GM19328 (cell line): ENCODE measurements around the gene TAS2R40.

ENCODE experiments used
- ATAC-seq: cut with Tn5 transposase; IDR thresholded peaks from one replicate; pipeline ENCODE4 v1.9.1; 2021; ENCODE audit warnings: mild to moderate bottlenecking, moderate library complexity; ENCODE audit not compliant: unreplicated experiment

TAS2R40 gene

GRCh38 chr7:143222782-143223181 lies 945 bp downstream of the TAS2R40 start:
- no peak for ATAC-seq

GRCh38 chr7:143223784-143224183 lies 1.9 kb downstream of the TAS2R40 start:
- no peak for ATAC-seq

DNA sequence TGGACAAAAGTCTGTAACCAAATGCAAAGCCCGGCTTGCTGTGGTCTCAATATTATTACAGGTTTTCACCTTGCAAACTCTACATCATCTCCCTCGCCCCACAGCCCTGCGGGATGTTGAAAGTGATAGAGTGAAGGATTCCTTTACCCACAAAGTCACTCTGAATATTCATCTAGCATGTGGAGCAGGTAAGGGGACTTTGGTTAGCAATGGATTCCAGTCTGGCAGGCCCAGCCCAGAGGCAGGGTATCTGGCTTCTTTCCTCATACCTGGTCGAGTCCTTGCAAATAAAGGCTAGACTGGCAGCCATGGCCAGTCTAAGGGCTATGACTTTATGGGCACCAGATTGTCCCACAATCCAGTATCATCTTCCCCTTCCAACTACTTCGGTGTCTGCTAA lies 3.2 kb downstream of the TAS2R40 start:
- ATAC-seq, result no peak

- no peak for ATAC-seq
These were observed 6.0 kb downstream of the TAS2R40 start for GRCh38 chr7:143227806-143228205.

DNA sequence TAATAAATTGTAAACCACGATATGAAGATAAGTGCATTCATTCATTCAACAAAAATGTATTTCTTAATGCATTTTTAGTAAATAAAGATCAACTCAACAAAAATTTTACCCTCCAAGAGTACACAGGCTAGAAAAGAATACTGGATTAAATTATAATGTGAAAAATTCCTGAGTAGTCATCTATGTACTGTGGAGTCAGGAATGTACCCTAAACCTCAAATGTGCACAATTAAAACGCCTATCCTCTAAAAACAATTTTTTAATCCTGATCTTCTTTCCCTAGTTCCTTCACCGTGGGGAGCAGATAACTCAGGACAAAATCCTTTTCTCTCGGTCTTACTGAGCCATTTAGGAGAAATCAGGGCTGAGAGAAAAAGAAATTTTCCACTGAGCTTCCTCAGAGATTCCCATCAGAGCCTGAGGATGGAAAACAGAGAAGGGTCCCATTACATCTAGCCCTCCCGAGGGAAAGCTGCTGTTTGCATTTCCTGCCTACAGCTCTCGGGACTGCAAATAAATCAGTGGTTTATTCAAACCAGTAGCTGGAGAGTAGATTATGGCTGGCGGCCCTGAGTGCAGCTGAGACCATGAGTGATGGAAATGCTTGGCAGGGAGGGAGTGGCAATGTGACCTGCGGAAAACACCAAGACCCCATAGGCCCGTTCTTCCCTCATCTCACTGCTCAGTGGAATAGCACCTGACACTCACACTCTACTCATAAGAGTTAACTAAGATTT lies 7.4 kb downstream of the TAS2R40 start:
- no peak for ATAC-seq

DNA sequence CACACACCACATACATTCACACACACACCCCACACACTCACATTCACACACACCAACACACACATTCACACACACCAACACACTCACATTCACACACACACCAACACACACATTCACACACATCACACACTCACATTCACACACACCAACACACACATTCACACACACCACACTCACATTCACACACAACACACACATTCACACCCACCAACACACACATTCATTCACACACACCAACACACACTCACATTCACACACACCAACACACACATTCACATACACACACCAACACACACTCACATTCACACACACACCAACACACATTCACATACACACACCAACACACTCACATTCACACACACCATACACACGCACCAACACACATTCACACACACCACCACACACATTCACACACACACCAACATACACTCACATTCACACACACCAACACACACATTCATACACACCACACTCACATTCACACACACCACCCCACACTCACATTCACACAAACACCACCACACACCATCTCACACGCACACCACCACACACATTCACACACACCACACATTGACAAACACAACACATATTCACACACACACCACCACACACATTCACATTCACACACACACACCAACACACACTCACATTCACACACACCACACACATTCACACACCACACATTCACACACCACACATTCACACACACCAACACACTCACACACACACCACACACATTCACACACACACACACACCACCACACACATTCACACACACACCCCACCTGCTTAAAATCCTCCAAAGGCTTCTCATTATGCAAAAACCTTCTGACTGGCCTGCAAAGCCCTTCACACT lies 9.0 kb downstream of the TAS2R40 start:
- ATAC-seq, result no peak

DNA sequence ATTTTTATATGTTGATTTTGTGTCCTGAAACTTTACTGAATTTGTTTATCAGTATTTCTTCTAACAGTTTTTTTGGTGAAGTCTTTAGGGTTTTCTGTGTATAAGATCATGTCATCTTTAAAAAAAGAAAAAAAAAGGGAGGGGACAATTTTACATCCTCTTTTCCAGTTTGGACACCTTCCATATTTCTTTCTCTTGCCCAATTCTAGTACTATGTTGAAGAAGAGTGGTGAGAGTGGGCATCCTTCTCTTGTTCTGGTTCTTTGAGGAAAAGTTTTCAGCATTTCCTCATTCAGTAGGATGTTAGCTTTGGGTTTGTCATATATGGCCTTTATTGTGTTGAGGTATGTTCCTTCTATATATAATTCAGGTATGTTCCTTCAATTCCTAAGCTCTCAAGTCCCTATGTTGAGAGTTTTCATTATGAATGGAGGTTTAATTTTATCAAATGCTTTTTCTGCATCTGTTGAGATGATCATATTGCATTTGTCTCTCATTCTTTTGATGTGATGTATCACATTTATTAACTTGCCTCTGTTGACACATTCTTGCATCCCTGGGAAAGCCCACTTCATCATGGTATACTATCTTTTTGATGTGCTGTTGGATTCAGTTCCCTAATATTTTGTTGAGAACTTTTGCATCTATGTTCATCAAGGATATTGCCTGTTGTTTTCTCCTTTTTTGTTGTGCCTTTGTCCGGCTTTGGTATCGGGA lies 12.1 kb downstream of the TAS2R40 start:
- ATAC-seq, result no peak

- ATAC-seq, result no peak
These were observed 12.7 kb downstream of the TAS2R40 start for GRCh38 chr7:143234533-143234875.

DNA sequence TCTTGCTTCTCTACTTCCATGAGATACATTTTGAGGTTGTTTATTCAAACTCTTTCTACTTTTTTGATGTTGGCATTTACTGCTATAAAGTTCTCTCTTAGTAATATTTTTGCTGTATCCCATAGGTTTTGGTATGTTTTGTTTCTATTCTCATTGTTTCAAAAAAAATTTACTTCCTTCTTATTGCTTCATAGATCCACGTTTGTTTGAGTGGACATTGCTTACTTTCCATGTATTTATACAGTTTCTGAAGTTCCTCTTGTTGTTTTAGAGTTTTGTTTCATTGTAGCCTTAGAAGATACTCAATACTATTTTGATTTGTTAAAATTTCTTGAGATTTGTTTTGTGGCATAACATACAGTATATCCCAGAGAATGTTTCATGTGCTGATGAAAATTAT lies 13.7 kb downstream of the TAS2R40 start:
- ATAC-seq, result no peak

DNA sequence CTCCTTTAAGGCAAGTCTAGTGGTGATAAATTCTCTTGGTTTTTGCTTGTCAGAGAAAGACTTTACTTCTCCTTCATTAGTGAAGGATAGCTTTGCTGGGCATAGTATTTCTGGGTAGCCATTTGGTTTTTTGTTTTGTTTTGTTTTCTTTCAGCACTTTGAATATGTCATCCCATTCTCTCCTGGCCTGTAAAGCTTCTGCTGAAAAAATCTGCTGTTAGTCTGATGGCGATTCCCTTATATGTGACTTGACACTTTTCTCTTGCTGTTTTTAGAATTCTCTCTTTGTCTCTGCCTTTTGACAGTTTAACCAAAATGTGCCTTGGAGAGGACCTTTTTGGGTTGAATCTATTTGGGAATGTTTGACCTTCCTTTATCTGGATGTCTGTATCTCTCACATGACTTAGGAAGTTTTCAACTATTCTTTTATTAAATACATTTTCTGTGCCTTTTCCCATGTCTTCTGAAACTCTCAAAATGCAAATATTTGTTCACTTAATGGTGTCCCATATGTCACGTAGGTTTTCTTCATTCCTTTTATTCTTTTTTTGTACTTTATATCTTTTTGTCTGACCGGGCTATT lies 14.7 kb downstream of the TAS2R40 start:
- ATAC-seq, result no peak

GRCh38 chr7:143237366-143237765 lies 15.5 kb downstream of the TAS2R40 start:
- ATAC-seq, result no peak

DNA sequence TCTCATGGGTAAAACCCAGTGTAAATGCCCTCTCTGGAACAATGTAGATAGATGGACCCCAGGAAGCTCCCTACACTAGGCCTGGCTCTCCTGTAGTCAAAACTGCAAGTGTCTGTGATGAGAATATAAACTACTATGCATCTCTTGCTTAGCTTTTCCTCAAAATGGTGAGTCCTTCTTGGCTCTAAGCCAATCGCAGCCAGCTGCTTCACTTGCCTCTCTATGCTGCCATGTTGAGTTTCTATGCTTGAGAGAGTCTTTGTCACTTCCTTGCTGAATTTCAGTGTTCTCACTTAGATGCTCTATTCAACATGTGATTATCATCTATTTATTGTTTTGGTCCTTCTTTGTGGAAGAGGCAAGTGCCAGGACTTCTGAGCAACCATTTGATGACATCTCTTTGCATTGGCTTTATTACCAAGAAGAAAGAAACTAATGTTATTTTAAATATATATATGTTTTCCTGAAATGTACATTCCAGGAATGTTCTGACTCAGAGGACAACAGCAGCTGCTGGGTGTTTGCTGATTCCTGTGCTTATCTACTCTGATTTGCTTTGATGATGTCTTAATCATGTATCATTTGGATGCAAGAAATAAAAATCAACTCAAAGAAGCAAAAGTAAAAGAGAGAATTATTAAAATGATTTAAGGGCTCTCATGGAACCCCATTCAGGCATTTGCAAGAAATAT lies 16.6 kb downstream of the TAS2R40 start:
- no peak for ATAC-seq

DNA sequence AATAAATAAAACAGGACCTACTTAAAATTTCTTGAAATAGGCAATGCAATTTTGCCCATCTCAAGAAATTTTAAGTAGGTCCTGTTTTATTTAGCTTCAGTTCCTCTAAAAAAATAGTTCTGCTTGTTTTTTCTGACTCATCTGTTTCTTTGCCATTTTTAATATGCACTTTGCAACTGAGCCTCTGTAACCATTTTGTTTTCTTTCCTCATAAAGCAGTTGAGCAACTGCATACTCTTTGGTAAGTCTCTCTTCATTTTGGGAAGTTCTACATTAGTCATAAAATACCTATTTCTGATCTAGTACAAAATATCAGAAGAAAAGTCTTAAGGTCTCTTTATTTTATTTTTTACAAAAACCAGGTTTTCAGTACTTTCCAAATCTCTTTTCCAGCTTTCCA lies 18.0 kb downstream of the TAS2R40 start:
- no peak for ATAC-seq

DNA sequence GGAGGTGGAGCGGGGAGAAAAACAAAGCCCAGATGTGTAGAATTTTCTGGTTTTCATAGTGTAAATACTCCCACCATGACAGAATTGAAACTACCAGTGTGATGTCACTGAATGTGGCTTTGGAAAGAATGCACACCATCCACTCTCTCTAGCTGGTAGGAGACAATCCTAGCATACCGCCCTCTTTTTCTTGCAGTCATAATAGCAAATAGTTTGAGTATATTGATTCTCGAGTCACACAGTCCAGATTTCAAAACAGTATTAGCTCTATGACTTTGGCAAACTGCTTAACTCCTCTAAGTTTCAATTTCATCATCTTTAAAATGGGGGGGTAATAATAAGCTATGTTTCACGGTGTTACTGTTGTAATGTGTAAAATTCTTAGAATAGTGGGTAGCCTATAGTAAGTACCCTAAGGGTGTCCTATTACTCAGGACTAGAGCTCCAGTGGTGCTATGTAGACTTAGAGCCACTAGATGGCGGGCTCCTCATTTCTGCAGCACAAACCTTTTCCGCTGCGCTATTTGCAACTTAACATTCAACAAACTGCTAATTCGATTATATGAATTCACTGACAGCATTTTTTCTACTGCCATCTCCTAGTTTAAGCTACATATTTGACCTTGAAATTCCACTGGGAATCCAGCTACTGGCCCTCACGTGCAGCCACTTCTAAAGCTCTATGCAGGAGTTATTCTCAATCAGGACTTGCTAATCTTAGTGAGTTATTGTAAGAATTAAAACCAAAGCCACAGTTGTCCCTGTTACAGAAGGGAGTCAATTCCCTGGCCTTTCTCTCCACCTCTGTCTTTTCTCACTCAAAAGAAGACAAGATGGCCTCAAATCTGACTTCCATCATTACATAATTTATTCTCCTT lies 18.7 kb downstream of the TAS2R40 start:
- peak; percentile 96 for ATAC-seq

GRCh38 chr7:143242306-143242705 lies 20.5 kb downstream of the TAS2R40 start:
- ATAC-seq, result no peak

DNA sequence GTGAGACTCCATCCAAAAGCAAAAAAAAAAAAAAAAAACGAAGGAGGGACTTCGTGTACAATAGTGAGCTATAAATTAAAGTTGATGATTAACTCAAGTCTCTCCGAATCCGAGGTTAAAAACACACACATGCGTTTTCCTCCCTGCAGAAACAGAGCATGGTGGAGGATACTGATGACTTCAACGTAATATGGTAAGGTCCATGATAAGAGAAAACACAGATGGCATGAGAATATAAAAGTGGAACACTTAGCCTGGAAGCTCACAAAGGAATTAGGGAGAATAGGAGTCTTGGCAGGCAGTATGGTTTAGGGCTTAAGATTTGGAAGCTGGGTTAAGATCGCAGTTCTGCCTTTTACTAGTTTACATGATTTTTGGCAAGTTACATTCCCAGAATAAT lies 21.3 kb downstream of the TAS2R40 start:
- ATAC-seq, result no peak

DNA sequence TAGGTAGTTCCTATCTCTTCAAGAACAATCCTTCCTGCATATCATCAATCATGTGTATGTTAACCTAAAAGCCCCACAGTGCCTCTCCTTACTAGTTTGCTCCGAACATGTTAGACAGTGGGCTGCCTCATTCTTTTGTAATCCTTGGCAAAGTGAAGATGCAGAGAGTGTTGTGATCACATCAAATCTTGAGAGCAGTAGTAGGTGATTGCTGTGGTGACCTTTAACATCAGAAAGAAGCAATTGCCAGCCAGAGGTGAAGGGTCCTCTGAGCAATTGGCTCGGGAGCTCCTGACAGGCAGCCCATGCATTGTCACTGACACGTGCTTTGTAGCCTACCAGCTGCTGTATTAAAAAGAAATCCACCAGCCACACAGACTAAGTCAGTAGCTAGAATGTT lies 21.8 kb downstream of the TAS2R40 start:
- ATAC-seq, result no peak

DNA sequence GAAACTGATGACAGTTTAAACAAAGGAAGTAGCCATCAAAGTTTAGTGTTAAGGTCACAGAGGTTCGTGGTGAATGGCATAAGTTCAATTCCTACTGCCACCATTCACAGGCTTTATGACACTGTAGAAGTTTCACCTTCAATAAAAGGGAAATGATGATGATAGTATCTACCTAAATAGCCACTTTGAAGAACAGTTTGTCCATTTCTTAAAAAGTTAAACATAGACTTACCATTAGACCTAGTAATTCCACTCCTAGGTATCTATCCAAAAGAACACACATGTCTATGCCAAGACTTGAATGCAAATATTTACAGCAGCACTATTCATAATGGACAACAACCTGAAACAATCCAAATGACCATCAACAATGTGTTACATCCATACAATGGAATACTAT lies 22.5 kb downstream of the TAS2R40 start:
- ATAC-seq, result no peak

- ATAC-seq, result no peak
These were observed 23.3 kb downstream of the TAS2R40 start for GRCh38 chr7:143245123-143245522.

DNA sequence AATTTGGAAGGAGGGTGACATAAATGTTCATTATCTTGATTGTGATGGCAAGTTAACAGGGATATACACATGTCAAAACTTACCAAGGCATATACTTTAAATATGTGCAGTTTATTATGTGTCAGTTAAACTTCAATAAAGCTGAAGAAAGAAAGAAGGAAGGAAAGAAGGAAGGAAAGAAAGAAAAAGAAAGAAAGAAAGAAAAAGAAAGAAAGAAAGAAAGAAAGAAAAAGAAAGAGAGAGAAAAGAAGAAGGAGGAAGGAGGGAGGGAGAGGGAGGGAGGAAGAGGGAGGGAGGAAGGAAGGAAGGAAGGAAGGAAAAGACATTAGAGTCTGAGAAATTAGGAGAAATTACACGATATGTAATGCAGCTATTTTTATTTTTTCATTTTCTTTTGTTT lies 25.5 kb downstream of the TAS2R40 start:
- no peak for ATAC-seq
